HL-60/S4 treated with retinoic acid at 250 ng/mL for 4 days and 3 days (cell line): ENCODE measurements around the gene AHI1.
"Not testable (repeated sequence)": the region's sequence is repeated elsewhere in the genome, so short reads cannot be mapped to it uniquely, and the experiment has no call there.

ENCODE experiments used
- in situ Hi-C: fragments of 300-500 bp; cut with MboI; formaldehyde crosslinking; loops from 2 replicates; pipeline ENCODE4 v1.7.0; 2022; ENCODE audit warnings: low sequenced_read_pairs

The AHI1 gene

GRCh38 chr6:135402311-135402710 is 95.2 kb downstream of the AHI1 start:
- in situ Hi-C loops, result no loop called here

GRCh38 chr6:135397172-135397952 is 100.2 kb downstream of the AHI1 start:
- in situ Hi-C loops, result no loop called here

DNA sequence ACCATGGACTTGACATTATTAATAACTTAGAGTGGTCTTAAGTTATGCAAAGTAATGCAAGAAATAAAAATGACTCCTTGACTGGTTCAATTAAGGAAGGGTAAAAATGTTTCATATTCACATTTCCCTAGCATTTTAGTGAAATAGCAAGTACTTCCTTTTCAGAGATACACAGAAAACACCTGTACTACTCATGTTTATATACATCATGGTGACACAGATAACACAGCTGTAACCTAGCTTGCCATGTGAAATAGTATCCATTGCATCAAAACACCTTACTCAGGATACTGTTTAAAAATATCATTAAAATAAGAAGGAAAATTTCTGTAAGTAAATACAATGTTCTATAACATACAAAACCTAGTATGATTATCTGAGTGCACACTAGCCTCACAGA is 102.4 kb downstream of the AHI1 start:
- in situ Hi-C loops, result no loop called here

DNA sequence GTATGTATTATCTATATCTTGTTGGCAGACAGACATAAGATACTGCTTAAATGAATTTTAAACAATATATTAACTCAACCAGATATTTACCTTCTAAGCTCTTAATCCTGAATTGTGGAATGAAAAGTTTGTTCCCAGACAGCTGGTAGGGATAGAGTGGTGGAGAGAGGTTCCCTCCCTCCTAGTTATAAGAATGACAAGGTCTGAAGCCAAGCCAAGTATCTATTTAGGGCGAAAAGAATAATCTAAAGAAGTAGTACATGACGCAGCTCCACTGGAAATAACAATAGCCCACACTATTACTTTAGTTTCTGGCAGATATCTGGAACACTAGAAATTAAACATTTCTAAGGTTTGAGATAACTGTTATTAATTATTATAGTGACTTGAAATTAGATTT is 104.3 kb downstream of the AHI1 start:
- in situ Hi-C loops, result no loop called here

DNA sequence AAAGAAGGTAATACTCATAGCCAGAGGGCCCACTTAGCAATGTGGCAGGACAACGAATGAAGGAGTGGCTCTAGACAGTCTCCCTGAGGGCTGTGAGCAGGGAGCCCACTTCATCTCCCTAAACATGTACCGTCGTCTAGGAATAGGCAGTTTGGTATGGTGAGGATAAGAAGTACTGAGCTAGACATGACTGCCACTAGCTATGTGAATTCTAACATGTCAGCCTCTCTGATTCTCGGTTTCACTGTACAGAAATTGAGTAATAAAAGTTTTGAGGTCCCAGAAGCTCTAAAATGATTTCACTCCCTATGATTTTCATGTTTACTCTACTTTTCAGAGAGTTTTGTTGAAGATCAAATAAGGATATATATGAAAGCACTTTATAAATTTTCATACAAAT is 107.1 kb downstream of the AHI1 start:
- in situ Hi-C loops, result no loop called here

DNA sequence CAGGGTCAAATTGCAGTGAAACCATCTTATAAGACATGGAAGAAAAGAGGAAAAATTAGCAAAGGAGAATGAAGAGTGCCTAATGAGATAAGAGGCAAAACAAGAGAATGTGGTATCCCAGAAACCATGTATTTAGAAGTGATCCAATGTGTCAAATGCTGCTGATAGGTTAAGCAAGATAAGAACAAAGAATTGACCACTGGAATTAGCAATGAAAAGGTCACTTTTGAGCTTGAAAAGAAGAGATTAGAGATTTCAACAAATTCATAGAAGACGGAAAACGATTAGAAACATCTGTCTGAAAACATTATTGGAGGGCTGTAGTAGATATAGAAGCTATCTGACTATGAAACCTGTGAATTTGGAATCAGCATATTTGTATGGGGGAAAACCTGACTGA is 112.2 kb downstream of the AHI1 start:
- in situ Hi-C loops, result no loop called here

DNA sequence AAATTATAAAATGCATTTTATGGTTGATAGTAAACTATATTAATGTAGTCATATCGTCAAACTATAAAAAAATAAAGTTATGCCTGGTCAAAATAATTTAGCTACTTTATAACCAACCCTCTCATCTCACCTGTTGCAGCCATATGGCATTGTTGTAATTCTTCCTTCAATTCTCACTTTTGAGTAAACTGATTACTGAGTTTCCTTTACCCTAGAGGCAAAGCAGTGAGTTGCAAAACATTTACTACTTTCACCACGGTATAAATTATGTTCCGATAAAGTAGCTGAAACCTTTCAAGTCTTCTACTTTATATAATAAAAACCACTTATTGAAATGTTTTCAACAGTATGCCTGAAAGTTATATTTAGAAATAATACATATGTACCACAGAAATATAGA is 113.8 kb downstream of the AHI1 start:
- in situ Hi-C loops, result no loop called here

GRCh38 chr6:135383301-135383700 is 114.2 kb downstream of the AHI1 start:
- in situ Hi-C loops, result no loop called here

DNA sequence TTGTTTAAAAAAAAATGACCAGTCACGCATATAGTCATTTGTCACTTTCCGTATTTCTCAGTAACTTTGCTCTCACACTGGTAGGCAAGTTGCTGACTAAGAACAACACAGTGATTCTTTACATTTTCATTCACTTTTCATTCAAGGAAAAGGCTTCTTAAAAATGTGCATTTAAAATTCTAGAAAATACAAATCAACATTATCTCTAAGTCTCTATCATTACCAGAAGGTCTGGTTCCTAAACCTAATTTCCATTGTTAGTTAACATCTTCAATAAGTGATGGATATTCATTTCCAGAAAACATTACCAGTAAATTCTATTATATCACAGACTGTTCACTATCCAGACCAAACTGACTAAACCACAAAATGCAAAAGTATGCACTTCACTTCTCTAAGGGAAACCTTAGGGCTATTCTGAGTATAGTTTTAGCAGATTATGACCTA is 115.3 kb downstream of the AHI1 start:
- in situ Hi-C loops, result no loop called here

DNA sequence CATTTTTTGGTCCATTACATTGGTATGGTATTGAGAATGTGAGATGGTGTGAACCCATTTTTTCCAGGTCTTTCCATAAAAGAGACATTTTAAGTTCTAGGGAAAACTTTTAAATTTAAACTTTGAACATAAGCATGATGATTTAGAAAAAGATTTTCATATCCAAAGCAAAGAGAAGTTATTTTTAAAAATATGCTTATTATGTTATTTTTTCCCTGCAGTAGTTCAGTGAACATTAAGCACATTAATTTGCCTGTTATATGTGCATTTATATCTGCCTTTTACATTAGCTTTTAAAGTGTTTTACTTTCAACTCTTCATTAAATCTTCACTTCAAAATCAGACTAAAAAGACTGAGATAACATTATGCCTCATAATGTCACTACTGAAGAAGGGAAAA is 116.7 kb downstream of the AHI1 start:
- in situ Hi-C loops, result no loop called here

DNA sequence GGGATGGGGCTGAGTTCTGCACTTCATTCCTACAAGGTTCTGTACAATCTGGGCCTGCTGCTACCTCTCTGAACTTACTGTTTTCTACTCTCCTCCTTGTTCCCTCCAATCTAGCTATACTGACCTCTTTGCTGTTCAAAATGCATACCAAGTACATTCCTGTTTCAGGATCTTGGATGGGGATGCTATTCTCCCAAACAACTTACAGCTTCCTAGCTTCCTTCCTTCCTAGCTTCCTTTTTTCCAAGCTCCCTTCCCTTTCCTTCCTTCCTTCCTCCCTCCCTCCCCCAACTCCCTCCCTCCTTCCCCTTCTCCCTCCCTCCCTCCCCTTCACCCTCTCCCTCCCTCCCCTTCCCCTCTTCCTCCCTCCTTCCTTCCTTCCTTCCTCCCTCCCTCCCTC is 117.9 kb downstream of the AHI1 start:
- in situ Hi-C loops, result no loop called here

GRCh38 chr6:135372758-135373157 is 124.8 kb downstream of the AHI1 start:
- in situ Hi-C loops, result no loop called here

DNA sequence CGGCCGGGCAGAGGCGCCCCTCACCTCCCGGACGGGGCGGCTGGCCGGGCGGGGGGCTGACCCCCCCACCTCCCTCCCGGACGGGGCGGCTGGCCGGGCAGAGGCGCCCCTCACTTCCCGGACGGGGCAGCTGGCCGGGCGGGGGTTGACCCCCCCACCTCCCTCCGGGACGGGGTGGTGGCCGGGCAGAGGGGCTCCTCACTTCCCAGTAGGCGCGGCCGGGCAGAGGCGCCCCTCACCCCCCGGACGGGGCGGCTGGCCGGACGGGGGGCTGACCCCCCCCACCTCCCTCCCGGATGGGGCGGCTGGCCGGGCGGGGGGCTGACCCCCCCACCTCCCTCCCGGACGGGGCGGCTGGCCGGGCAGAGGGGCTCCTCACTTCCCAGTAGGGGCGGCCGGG is 133.9 kb downstream of the AHI1 start:
- in situ Hi-C loops, result not testable (repeated sequence)

- in situ Hi-C loops, result no loop called here
Measured at GRCh38 chr6:135362124-135362523, 135.4 kb downstream of the AHI1 start.

DNA sequence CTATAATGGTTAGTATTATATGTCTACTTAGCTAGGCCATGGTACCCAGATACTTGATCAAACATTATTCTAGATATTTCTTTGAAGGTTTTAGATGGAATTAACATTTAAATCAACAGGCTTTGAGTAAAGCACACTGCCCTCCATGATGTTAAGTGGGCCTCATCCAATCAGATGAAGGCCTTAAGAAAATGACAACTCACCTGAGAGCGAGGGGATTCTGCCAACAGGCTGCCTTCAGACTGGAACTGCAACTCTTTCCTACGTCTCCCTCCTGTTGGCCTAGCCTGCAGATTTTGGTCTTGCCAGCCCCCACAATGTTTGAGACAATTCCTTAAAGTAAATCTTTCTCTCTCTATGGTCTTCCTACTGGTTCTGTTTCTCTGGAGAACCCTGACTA is 137.3 kb downstream of the AHI1 start:
- in situ Hi-C loops, result no loop called here

GRCh38 chr6:135358985-135359384 is 138.6 kb downstream of the AHI1 start:
- in situ Hi-C loops, result no loop called here

- in situ Hi-C loops, result no loop called here
Measured at GRCh38 chr6:135358251-135358821, 139.2 kb downstream of the AHI1 start.

DNA sequence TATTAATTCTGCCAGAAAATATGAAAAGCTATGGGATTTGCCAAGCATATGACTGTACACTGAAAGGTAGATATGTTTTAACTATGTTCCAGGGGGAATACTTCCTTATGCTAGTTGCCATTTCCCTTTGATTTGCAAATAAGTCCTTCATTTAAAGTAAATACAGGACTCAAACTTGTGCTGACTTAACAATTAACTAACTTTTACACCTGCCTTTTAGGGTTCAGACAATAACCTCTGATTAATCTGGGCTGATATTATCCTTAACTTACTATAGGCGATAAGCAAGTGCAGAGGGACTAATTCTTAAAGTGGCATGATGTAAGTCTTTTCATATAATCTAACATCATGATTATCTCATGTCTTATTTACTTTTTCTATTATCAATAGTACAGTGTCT is 143.1 kb downstream of the AHI1 start:
- in situ Hi-C loops, result no loop called here

DNA sequence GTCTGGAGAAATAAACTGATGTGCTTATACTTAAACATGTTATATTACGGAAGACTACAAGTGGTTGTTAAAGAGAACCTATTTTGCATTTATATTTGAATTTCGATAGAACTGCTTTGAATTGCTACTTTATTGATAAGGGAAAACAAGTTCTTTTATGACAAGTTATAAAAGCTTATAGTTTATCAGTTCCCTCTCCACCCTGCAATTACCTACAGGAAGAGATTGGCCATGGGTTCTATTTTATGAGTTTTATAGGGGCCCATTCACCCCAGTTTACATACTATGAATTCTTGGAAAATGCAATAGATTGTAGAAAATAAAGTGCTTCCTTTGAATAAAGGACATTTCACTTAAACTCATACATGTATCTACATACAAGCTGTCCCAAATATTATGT is 144.4 kb downstream of the AHI1 start:
- in situ Hi-C loops, result no loop called here

DNA sequence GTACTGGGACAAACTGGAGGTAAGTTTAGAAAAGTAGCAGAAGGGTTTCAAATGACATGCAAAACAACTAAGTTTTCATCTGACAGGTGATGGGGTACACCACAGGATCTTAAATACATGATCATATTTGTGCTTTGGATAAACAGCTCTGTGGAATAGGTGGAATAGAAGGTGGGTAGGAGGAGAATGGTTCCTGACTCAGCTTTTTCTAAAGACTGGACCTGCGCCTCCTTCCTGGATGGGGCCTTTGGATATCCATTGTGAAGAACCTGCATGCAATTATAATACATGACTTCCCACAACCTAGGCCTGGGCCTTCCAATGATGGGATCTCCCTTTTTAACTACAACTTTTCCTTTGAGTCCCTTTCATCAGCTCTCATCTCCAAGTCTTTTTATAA is 145.9 kb downstream of the AHI1 start:
- in situ Hi-C loops, result no loop called here

DNA sequence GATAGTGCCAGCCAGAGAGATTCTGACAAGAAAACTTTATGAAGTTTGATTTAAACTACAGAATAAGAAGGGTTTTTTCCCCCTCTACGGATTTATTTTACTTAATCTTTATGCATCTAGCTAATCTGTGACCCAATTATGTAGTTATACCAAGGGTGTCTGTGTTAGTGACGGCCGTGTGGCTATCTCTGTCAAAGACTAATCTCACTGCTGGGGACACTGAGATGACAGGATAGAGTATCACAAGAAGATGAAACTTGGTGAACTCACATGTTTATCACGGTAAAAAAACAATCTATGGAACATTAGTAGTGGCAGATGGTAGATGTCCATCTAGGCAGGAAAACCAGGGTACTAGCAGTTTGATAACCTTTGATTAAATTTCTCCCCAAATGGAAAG is 149.7 kb downstream of the AHI1 start:
- in situ Hi-C loops, result no loop called here

GRCh38 chr6:135346747-135347146 is 150.8 kb downstream of the AHI1 start:
- in situ Hi-C loops, result no loop called here

DNA sequence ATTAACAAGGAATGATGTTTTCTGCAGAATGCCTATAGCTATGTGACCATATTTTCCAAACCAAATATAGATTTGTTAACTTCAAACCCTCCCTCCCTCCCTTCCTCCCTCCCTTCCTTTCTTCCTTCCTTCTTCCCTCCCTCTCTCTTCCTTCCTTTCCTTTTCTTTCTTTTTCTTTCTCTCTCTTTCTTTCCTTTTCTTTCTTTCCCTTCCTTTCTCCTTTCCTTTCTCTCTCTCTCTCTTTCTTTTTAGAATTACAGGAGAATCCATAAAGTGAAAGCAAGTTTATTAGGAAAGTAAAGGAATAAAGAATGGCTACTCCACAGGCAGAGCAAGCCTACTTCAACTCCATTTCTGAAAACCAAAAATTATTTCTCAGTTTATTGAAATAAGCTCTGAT is 153.0 kb downstream of the AHI1 start:
- in situ Hi-C loops, result no loop called here
